Right lobe of liver (tissue), 6 donors: ENCODE measurements around the gene GALNT11. TPM values are rescaled to one million over a fixed set of nuclear protein-coding genes. Genes with fewer than 3 reads are reported as not detected.

ENCODE experiments used
- ATAC-seq, 4 donors: fragments of 200-7000 bp; cut with Tn5 transposase; one replicate each; pipeline ENCODE4 v1.9.1; 2020; ENCODE audit warnings: mild to moderate bottlenecking in 4 of 4, moderate library complexity in 4 of 4
- DNase-seq, 3 donors: peaks; one replicate each; pipeline ENCODE4 v3.0.0-alpha.2; 2020
- H3K27ac ChIP-seq, 3 donors: fragments of 200-600 bp; one replicate each; pipeline ENCODE4 v1.8.0; 2022
- H3K27me3 ChIP-seq, 2 donors: fragments of 200-600 bp; one replicate each; pipeline ENCODE4 v1.8.0; 2022
- H3K36me3 ChIP-seq, 4 donors: fragments of 200-600 bp; sonication (generic) in 1 of 4; one replicate each; pipeline versions ENCODE4 v1.5.1 to v1.8.0; 2017 to 2022; ENCODE audit warnings: control low read depth in 1 of 4
- H3K4me1 ChIP-seq, 4 donors: fragments of 200-600 bp; sonication (generic) in 1 of 4; one replicate each; pipeline versions ENCODE4 v1.5.1 to v1.8.0; 2017 to 2022; ENCODE audit warnings: control low read depth in 1 of 4
- H3K4me3 ChIP-seq, 3 donors: fragments of 200-600 bp; one replicate each; pipeline ENCODE4 v1.8.0; 2022
- H3K9me3 ChIP-seq, 4 donors: fragments of 200-600 bp; sonication (generic) in 1 of 4; one replicate each; pipeline versions ENCODE4 v1.5.1 to v1.8.0; 2017 to 2022; ENCODE audit warnings: control low read depth in 1 of 4
- POLR2A ChIP-seq: fragments of 450-650 bp; IDR thresholded peaks from one replicate; pipeline ENCODE4 v1.6.1; 2017; ENCODE audit warnings: antibody characterized with exemption, mild to moderate bottlenecking
- WGBS: methylation state at CpG from one replicate; pipeline ENCODE4 v1.1.6; 2018; ENCODE audit warnings: low coverage, low lambda C conversion rate; ENCODE audit not compliant: insufficient coverage; ENCODE audit errors: missing lambda C conversion rate; 5-methylcytosine and 5-hydroxymethylcytosine counted together
- intact Hi-C, 2 donors: fragments of 100-400 bp; cut with DNase I; formaldehyde crosslinking; loops; one replicate each; pipeline versions ENCODE4 v1.11.2 to v1.14.1; 2022
- total RNA-seq, 6 experiments: library from RNA; depleted of rRNA in 2 of 6; stranded (reverse); fragments of >200 nt in 2 of 6; fragmentation: NEBNext Ultra II Directional in 3 of 6; extraction: Animal tissue kit (Norgen Biotek cat#: 25700) in 3 of 6; gene quantifications; one replicate each; pipeline versions ENCODE4 v1.1.0 to v1.2.4, GENCODE V29; 2016 to 2023
- TF ChIP-seq, protein P1 (sequence below), 4 donors: fragments of 200-600 bp in 3 of 4; fragments of 450-650 bp in 1 of 4; IDR thresholded peaks; one replicate each; pipeline versions ENCODE4 v1.5.1 to v1.8.0; 2016 to 2022; ENCODE audit warnings: antibody characterized with exemption in 4 of 4, mild to moderate bottlenecking in 2 of 4
- donor health status: DM: no; HTN: yes; CAD: no.
- donor health status: DM: no; HTN: no; CAD: no.
- donor health status: DM: no; HTN: no; CAD: no.
- donor health status: DM: no; HTN: yes; CAD: no.
- donor health status: DM: no; HTN: yes; CAD: no.

GALNT11 gene
- total RNA-seq, 6 experiments from 2014 or later, result 12.0 to 21.7 (median 14.7) TPM

DNA sequence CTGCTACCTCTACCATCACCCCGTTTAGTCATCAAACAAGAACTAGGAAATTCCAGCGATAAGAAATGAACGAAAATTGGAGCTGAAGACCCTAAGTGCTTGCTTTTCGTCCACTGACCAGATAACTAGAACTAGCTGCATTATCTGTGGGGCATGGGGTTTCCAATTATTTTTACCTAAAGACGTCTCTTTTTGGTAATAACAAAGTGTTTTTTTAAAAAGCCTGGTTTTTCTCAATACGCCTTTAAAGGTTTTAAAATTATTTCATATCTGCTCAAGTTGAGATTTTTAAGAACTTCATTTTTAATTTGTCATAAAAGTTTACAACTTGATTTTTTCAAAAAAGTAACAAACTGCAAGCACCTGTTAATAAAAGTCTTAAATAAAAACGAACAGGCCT, 104.2 kb downstream of the GALNT11 start:
- WGBS, result 92% methylated on average over 7 of the region's 7 CpGs

DNA sequence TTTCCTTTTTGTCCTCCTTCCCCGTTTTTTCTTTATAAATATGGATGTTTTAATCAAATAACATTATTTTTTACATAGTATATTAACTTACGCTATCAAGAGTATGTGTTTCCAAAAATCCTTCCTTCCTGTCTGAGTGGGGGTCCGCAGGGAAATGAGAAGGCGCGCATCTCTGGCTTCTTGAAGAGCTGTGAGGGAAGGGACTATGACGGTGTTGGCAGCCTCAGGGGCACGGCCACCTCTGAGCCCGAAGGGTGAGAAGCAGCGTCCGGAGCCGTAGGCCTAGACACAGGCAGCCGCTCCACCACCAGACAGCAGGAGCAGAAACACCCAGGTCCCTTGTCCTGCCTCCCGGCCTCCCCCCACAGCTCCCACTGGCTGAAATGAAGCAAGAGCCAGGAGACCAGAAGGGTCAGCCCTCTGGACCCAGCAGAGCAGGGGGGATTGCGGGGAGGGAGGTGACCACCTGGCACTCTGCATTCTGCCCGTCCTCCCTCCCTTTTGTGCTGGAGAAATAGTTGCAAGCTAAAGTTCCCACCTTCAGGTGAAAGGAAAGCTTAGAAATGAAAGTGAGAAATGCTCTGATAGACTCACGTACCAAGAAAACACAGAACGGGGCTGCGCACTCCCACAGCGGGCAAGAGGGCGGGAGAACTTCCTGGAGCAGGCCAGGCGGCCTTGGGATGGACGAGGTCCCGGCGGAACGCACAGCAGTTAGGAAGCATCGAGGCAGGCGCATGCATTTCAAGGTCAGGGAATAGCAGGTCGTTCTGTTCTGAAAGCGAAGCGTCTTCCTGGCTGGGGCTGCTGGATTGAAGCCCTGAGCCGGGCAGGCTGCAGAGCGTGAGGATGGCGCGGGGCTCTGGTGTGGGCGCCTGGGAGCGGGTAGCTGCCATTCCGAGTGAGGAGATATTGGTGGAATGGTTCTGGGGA, 105.5 kb downstream of the GALNT11 start:
- H3K27ac ChIP-seq, result no peak overlapping the region
- TF ChIP-seq, protein P1, sequence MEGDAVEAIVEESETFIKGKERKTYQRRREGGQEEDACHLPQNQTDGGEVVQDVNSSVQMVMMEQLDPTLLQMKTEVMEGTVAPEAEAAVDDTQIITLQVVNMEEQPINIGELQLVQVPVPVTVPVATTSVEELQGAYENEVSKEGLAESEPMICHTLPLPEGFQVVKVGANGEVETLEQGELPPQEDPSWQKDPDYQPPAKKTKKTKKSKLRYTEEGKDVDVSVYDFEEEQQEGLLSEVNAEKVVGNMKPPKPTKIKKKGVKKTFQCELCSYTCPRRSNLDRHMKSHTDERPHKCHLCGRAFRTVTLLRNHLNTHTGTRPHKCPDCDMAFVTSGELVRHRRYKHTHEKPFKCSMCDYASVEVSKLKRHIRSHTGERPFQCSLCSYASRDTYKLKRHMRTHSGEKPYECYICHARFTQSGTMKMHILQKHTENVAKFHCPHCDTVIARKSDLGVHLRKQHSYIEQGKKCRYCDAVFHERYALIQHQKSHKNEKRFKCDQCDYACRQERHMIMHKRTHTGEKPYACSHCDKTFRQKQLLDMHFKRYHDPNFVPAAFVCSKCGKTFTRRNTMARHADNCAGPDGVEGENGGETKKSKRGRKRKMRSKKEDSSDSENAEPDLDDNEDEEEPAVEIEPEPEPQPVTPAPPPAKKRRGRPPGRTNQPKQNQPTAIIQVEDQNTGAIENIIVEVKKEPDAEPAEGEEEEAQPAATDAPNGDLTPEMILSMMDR (IDR thresholded peaks at IDR 0.05), result no peak
- TF ChIP-seq POLR2A, result no peak
- peaks cover 0 to 28% (median 0%) of the 10 kb centered on the region in 4 donors for H3K36me3 ChIP-seq
- H3K27me3 ChIP-seq, result no peaks in the 10 kb centered on the region
- intact Hi-C loops, result no loop called here
- H3K9me3 ChIP-seq, result no peaks in the 10 kb centered on the region
- H3K4me1 ChIP-seq, result no peaks in the 10 kb centered on the region
- ATAC-seq (peak in 1 of 4 donors; percentile 18), DNase-seq (no peak)
- no peak overlapping the region for H3K4me3 ChIP-seq
- 90% methylated on average over 19 of the region's 37 CpGs for WGBS

More for the DNA sequence above, 104.2 kb downstream of the GALNT11 start:
- no peak for DNase-seq
- no peak for ATAC-seq
- Histone ChIP-seq H3K27ac (no peak overlapping the region), H3K36me3 (peaks cover 0 to 28% (median 0%) of the 10 kb centered on the region in 4 donors), H3K4me3 (no peak overlapping the region), H3K9me3 (no peaks in the 10 kb centered on the region), H3K4me1 (no peaks in the 10 kb centered on the region), H3K27me3 (no peaks in the 10 kb centered on the region)
- no peak for TF ChIP-seq POLR2A
- TF ChIP-seq, protein P1 (IDR thresholded peaks at IDR 0.05), result no peak
- intact Hi-C loops, result no loop called here

DNA sequence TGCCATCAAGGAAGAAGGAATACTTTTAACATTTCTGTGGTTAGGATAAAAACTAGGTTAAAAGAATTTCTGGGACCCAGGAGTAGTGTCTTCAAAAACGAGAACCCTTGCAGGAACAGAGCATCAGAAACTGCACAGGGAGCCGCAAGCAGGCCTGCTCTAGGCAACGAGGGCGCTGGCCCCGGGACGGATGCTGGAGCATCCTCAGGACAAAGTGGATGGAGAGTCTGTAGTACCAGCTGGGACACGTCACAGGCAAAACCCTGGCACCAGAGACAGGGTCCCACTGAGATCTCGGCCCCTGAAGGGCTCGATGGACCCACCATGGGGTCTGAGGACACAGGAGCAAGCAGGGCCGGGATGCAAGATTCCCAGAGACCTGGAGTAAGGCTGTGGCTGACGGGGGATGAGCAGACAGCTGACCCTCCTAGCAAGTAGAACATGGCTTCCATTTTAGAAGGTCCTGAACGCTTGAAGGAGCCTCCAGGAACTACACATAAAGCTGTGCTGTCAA, 106.6 kb downstream of the GALNT11 start:
- no peak for ATAC-seq
- Histone ChIP-seq H3K4me3 (no peak overlapping the region), H3K27ac (no peak overlapping the region), H3K9me3 (no peaks in the 10 kb centered on the region), H3K36me3 (peaks cover 0 to 36% (median 0%) of the 10 kb centered on the region in 4 donors), H3K27me3 (no peaks in the 10 kb centered on the region), H3K4me1 (no peaks in the 10 kb centered on the region)
- intact Hi-C loops, result no loop called here
- 85% methylated on average over 7 of the region's 12 CpGs for WGBS
- TF ChIP-seq, protein P1 (IDR thresholded peaks at IDR 0.05), result no peak
- no peak for TF ChIP-seq POLR2A
- no peak for DNase-seq

DNA sequence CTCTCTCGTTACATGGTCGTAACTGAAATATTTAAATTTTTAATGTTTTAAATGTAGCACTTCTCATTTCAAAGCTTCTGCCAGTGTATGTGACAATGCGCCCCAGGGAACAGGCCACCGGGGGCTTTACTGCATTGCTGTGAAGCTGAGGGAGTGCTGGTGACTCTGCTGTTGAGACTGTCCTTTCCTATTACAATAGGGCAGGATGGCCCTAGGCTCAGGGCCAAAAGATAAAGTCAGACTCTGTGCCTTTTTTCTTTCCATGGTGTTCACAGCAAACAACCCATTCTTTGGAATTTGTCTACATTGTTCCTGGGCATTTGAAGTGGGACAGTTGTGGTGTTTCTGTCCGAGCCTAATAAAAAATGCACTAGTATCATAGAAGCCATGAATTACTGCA, 107.3 kb downstream of the GALNT11 start:
- no peak for TF ChIP-seq POLR2A
- TF ChIP-seq, protein P1 (IDR thresholded peaks at IDR 0.05), result no peak

More for the DNA sequence above, 107.3 kb downstream of the GALNT11 start:
- Histone ChIP-seq H3K36me3 (peaks cover 0 to 37% (median 2%) of the 10 kb centered on the region in 4 donors), H3K27me3 (no peaks in the 10 kb centered on the region), H3K4me3 (no peak overlapping the region), H3K9me3 (no peaks in the 10 kb centered on the region), H3K27ac (no peak overlapping the region), H3K4me1 (no peaks in the 10 kb centered on the region)
- intact Hi-C loops, result no loop called here
- DNase-seq (no peak), ATAC-seq (peak; percentile 33 to 47 (median 38))
- WGBS, result 87% methylated on average over 5 of the region's 5 CpGs
